ENCODE data around the gene ALK. TPM values are rescaled to one million over a fixed set of nuclear protein-coding genes. Genes with fewer than 3 reads are reported as not detected.

ALK gene
- total and polyA plus RNA-seq, 10 of the 15 experiments (the other 5 are each of a cell fraction or from before 2014, with no cell fraction given), result 0.11 TPM; not detected in 9

- TF ChIP-seq PBX3 (IDR thresholded peaks at IDR 0.05; ENCODE audit: insufficient replicate concordance, low read depth, low read length) (no peak), ETV6 (conservative IDR thresholded peaks at IDR 0.05 in 1 of 2, IDR thresholded peaks at IDR 0.05 in 1 of 2; ENCODE audit: borderline replicate concordance in 1 of 2, low read depth in 1 of 2) (no peak), HCFC1 (IDR thresholded peaks at IDR 0.05; ENCODE audit: low read length) (no peak), TCF7 (IDR thresholded peaks at IDR 0.05; ENCODE audit: borderline replicate concordance) (no peak)
Observed at GRCh38 chr2:29719639-29720038, 201.7 kb downstream of the ALK start (continued).

GRCh38 chr2:29718076-29718686 lies 203.2 kb downstream of the ALK start:
- H3K27me3 ChIP-seq (replicated peaks in 1 of 2; ENCODE audit: control insufficient read depth in 2 of 2, insufficient read depth in 2 of 2, low read length in 1 of 2), result no peaks in the 10 kb centered on the region
- TF ChIP-seq HSF1 (IDR thresholded peaks at IDR 0.05; ENCODE audit: low read depth, low read length) (no peak), ZBTB40 (IDR thresholded peaks at IDR 0.05; ENCODE audit: borderline replicate concordance) (no peak)
- no peaks in the 10 kb centered on the region for H4K20me1 ChIP-seq (ENCODE audit: control insufficient read depth, insufficient read depth)
- no peak for DNase-seq (ENCODE audit: low read depth, low spot score)
- no peaks in the 10 kb centered on the region for H3K36me3 ChIP-seq (ENCODE audit: control insufficient read depth in 2 of 2, insufficient read depth in 2 of 2, low read length in 1 of 2)
- intact Hi-C loops (cut with micrococcal nuclease; ENCODE audit: unreplicated experiment) (no loop called here), in situ Hi-C loops (cut with MboI) (no loop called here)
- no peak overlapping the region for H3K4me2 ChIP-seq (ENCODE audit: control insufficient read depth, insufficient read depth)
- no peaks in the 10 kb centered on the region for H3K9me3 ChIP-seq (replicated peaks; ENCODE audit: control insufficient read depth, insufficient read depth, low read length)
- H2AFZ ChIP-seq (ENCODE audit: control insufficient read depth, low read depth, low read length), result no peak overlapping the region
- no peak overlapping the region for H3K9ac ChIP-seq (ENCODE audit: control insufficient read depth, insufficient read depth, low read length)
- ChIA-PET CTCF (no interaction called here), RAD21 (ENCODE audit: unreplicated experiment) (no interaction called here), SMC1A (ENCODE audit: uncharacterized antibody, unreplicated experiment) (no interaction called here), POLR2A (interaction anchor here (0.6 kb wide), 1 partner anchor 1522 kb away, joined by 4 read pairs; no protein-coding TSS in a partner anchor)
- no TSS peak for BruUV-seq (replicated peaks)
- no peaks in the 10 kb centered on the region; the same call in 1 of the 2 replicates for H3K4me1 ChIP-seq (ENCODE audit: control insufficient read depth, insufficient read depth, low read length)
- ATAC-seq, result no peak
- no peak for FAIRE-seq
- no peak overlapping the region for H3K4me3 ChIP-seq
- WGBS (ENCODE audit: insufficient coverage, insufficient replicate concordance, low lambda C conversion rate, missing lambda C conversion rate), result 27% methylated on average over 5 of the region's 5 CpGs
- no peak overlapping the region for H3K27ac ChIP-seq (ENCODE audit: control insufficient read depth, insufficient read depth)
- H3K79me2 ChIP-seq (ENCODE audit: control insufficient read depth, insufficient read depth, low read length), result no peaks in the 10 kb centered on the region

Data from GM12878 (cell line).